GM21737 (cell line): ENCODE measurements around the gene VRK2.
A peak's percentile ranks its signal among the peaks of the same experiment; 100 is the strongest.

Experiments used
- ATAC-seq: cut with Tn5 transposase; IDR thresholded peaks from one replicate; pipeline ENCODE4 v1.9.1; 2021; ENCODE audit warnings: mild to moderate bottlenecking, moderate library complexity; ENCODE audit not compliant: unreplicated experiment

The VRK2 gene

DNA sequence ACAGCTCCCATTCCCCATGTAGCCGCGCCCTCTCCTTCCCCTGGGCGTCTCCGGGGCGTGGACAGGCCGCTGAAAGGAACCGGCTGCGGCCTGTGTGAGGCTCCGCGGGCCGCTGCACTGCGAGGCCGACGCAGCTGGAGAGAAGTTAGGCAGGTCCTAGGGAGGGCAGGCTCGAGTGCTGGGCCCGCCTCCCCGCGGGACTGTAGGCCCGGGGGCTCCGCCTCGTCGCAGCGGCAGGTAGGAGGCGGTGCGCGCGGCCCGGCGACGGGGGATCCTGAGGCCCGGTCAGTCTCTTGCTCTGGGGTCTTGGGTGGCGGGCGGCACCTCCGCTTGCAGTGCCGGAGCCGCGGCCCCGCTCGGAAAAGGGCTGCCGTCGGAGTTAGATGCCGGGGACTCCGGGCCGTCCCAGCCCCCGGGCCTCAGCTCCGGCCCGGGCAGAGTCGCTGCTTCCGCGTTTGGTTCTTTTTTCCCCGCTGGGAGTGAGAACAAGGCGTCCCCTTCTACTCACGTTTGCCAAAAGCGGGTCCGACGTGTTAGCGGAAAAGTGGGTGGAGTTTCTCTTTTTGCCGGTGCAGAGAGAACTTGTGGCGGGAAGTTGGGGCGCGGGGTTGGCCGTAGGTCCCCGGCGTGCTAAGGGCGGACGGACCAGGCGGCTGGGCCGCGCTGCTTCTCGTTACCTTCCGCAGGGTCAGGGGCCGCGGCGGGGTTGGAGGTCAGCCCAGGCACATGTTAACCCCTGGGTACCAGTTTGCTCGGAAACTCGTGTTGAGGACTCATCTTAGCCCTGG, at the start of gene VRK2:
Gene VRK2 (plus strand): TSS at position 222 of the 788 bp plus-strand sequence. CDS start 2,026 bp downstream, outside the sequence.
- ATAC-seq: peak; percentile 84

DNA sequence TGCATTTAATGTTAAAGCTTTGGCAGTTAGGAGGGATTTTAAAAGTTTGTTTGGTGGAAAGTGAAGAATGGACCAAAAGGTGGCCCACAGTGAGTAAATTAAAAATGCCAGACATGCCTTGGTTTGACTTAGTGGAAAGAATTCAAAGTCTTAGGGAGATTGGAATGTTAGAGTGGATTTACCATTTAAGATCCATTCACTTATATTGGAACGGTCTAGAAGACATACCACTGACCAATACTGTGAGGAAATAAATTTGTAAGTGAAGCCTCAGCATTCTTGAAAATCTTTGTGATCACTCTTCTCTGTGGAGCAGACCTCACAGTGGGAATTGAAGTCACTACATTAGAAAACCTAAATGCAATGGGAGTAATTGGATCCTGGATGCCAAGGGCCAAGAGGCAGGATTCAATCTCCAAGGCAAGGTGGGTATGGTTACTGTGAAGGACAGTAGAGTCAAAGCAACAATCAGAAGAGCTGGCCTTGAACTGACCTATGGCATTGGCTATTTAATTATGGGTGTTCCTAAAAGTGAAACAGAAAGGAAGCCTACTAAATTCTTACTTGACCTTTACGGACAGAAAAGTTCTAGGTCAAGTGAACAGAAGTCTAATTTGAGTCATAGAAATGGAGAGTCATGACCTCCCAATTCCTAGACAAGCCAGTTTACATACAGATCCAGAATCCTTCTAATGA, 40.2 kb upstream of the VRK2 start:
- ATAC-seq: peak; percentile 59

DNA sequence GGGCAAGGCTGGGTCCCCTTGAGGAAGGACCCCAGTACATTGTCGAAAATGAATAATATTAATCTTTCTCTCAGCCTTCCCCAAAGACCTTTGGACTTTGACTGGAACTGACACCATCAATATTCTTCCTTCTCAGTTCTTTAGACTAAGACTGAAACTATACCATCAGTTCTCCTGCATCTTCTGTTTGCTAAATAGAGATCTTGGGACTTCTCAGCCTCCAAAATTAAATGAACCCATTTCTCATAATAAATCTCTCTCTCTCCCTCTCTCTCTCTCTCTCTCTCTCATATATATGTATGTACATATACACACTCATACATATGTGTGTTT, 39.7 kb upstream of the VRK2 start:
- peak; percentile 17 for ATAC-seq

DNA sequence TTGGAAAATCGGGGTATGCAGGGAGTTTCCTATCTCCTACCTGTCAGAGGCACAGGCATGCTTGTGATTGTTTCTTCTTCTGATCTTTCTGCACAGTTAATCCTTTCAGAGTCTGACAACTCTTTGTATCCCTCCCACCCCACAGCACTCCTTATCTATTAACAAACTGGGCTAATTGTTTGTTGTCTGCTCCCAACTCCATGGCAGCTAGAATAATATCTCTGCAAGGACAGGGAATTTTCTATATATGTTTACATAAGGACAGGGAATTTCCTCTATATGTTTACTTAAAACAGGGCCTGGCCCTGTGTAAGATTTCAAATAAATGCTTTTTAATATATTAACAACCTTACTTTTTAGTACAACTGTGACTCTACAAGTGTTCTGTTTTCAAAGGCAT, 36.0 kb upstream of the VRK2 start:
- no peak for ATAC-seq

DNA sequence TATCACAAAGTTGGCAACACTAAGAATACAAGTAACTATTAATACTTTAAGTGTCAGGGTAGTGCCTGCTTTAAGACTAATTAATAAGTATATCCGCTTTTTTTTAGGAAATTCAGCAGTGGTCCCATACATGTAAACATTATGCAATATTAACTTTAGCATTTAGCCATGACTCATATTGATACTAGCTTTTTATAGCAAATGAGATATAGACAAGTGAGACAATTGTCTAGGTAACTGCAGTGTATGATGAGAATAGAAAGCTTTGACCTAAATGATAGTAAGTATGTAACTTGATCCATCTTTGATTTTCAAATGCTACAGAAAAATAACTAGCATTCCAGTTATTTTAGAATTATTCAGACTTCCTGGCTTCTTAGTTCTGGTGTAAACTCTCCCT, 27.4 kb upstream of the VRK2 start:
- peak; percentile 45 for ATAC-seq

DNA sequence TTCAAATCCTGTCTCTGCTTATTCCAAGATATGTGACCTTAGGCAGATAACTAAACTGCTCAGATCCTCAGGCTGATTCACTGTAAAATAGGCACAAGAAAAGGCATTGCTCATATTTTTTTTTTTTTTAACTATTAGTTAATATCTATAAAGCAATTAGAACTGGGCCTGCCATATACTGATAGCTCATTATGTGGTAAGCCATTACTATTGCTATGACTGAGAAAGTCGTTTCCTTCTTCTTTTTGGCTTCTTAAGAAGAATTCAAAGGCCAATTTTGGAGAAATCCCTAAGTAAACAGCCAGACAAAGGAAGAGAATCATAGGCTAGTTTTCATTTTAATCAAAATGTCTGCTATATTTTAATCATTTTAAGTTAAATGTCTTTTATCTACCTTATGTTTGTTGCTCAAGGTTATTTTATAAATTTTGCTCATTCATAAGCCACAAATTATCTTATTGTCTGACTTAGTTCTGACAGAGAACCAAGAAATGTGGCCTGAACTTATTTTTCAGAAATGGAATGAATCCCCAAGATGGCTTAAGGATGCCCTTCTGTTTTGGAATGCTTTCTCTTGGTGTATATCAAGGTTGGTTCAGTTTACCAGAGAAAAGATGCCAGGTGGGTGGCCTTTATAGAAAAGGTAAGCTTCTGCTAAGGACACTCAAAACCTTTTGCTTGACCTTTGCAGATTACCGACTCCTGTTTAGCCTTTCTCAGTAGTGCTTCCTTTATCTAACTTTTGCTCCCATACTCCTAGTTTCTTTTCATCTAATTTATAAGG, 21.3 kb upstream of the VRK2 start:
- ATAC-seq: no peak

DNA sequence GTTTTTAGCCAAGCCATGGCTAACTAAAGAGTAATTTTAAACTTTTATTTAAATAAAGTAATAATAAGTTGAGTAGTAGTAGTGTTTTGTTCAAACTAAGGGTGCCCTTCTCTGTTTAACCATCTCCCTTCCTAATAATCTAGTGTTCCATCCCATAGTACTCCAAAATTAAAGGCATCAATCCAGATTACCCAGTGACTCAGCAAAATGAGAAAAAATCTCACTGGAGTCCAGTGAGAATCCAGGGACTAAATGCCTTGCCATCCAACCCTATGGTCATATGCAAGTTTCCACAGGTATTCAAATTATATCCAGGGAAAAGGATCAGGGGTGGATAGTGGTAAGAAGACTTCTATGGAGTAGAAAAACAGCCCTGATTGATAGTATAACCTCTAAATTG, 19.6 kb upstream of the VRK2 start:
- no peak for ATAC-seq

DNA sequence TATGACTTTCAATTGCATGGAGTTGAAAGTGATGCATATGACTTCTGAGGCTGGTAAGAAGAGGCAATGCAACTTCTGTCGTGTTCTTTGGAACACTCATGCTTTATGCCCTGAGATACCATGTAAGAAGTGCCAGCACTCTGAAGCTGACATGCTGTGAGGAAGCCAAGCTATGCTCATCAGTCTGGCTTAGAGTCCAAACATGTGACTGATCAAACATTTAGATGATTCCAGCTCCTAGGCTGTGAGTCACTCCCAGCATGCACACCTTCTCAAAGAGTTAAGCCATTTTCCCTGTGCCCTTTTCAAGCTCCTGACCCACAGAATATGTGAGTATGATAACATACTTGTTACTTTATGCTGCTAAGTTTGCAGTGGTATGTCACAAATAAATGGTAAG, 15.8 kb upstream of the VRK2 start:
- no peak for ATAC-seq

DNA sequence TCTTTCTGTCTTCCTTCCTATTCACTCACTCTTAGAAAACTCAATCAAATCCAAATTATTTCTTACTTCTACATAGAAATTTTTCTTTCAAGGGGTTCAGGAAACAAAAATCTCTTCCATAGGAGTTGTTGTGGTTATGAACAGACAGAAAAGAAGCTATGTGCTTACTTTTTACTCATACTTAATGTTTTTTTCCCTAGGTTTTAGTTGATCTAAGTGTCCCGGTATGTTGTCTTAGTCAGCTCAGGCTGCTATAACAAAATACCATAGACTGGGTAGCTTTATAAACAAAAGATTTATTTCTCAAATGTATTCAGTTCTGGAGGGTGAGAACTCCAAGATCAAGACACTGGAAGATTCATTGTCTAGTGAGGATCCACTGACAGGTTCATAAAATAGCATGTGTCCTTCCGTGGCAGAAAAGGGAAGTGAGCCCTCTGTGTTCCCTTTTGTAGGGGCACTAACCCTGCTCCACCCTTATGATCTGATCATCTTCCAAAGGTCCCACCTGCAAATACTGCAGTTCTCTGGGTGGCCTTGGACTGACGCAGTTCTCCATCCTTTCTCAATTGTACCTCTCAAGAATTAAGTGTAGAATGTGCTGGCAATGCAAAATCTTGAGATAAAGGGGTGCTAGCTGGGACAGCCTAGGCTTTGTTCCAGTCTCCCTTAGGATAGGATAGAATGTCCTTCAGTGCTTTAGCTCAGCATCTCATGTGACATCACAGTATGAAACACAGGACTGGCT, 14.4 kb upstream of the VRK2 start:
- ATAC-seq: peak; percentile 49

DNA sequence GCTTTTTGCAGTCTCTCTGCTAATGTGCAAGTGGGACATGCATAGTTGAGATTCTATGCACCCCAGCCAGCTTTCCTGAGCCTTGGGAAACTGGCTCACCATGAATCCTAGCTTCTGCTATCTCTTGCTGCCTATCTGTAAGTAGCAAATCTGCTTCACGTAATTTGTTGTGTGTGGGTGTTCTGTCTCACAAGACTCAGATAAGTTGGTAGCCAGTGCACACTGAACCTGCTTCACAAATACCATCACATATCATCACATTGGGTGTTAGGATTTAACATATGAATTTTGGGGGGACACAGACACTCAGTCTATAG, 13.9 kb upstream of the VRK2 start:
- ATAC-seq: no peak

DNA sequence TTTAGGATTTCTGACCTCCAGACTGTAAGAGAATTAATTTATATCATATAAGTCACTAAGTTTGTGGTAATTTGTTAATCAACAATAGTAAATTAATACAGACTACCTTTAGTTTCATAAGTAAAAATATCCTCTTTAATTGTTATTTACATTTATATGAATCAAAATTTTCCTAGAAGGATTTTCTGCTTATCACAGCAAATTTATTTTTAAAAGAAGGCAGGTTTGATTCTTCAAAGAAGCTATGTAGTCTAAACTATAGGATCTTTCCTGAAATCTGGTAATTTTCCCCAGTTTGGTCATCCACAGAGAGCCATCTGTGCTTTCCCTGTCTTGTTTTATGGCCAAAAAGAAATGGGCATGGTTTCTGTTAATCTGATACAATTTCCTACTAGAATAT, 13.1 kb upstream of the VRK2 start:
- no peak for ATAC-seq

DNA sequence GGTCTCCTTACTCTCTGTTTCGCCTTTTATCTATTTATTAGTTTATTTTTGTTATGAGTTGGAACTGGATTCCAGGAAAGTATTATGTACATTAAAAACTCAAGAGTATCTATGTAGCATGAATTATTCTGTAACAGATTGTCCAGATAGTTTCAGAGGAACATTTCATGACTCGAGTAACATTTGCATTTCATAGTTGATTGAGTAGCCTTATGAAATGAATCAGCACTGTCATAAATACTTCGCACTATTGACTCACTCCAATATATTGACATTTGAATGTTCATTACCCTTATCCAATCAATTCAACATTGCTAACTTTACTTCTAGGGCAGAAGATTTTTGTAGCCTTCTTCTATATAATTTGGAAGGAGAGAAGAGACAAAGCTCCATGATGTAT, 11.3 kb upstream of the VRK2 start:
- peak; percentile 66 for ATAC-seq

DNA sequence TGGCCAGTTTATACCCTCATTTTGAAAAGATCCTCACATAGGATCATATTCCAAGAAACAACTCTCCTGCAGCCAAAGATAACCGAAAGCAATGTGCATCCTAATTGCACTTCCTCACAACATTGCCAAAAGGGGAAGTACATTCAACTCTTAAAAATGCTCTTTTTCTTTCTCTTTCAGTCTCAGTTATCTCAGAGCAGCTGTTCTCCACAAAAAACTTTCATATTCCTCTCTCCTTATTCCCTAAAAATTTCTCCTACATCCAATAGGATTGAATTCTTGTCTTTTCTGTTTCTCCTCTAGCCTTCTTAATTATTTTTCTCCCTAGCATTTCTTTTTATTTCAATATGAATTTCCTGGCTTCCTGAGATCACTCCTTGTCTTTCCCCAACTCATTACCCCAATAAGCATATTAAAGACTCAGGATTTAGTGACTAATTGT, 7.4 kb upstream of the VRK2 start:
- ATAC-seq: peak; percentile 53

DNA sequence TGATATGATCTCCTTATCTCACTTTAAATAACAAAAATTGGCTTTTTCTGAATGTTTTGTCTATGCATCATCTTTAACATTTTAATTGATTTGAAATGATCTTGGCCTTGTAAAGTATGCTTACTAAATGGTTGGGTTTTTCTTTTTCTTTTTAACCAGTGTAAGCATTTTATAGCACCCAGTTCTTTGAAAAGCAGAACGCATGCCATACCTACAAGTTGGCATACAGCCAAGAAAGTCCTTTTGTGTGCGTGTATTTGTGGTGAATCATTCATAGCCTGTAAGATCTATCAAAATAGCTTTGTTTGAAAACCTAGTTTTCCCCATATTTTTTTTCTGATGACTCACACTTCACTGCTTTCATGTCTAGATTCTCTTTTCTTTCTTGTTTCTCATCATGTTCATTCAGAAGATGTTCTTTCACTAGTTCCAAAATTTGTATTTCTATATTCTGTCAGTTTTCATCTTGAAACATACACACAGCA, 4.1 kb upstream of the VRK2 start:
- ATAC-seq: no peak

DNA sequence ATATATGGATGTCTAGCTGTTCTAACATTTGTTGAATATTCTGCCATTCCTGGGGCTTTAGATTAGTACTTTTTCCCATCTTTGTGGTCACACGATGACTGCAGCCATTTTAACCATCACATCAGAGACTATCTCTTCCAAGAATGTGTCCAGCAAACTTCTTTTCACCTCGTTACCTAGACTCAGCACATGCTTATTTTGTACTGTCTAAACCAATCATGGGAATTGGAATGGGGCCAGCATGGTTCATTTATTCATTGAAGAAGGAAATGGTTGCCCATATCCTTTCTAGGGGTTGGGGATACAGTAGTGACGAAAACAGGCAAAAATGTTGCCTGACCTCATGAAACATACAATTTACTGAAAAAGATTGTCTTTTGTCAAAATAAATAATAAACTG, 2.5 kb upstream of the VRK2 start:
- no peak for ATAC-seq

DNA sequence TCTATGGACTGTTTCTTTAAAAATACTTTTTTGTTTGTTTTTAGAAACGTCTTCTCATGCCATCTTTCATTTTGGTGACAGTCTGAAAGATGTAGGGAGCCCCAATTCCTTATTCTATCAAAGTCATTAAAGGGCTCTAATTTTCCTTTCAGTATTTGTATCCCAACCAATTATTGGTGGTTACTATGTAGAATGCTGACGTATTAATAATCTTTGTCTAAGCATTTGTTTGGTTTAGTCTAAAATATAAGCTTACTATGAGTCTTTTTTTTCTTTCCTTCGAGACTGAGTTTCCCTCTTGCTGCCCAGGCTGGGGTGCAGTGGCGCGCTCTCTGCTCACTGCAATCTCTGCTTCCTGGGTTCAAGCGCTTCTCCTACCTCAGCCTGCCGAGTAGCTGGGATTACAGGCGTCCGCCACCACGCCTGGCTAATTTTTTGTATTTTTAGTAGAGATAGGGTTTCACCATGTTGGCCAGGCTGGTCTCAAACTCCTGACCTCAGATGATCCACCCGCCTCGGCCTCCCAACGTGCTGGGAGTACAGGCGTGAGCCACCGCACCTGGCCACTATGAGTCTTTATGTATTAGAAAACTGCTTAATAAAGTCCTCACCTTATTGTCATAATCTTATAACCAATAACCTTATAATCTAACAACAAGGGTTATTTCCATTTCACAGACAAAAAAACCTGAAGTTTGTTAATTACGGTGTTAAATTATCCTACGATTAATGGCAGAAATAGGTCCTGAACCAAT, 849 bp upstream of the VRK2 start:
- ATAC-seq: no peak

DNA sequence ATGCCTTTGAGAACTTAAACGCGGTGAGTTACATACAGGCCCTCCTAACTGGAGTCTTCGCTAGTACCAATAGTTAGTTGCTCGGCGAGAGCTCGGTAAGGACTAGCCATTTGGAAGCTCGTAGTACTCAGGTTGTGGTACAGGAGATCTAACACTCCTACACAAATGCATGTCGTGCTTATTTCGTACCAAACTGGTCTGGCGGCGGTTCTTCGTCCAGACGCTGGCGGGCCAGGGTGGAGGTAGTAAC, 346 bp upstream of the VRK2 start:
- ATAC-seq: peak; percentile 10

DNA sequence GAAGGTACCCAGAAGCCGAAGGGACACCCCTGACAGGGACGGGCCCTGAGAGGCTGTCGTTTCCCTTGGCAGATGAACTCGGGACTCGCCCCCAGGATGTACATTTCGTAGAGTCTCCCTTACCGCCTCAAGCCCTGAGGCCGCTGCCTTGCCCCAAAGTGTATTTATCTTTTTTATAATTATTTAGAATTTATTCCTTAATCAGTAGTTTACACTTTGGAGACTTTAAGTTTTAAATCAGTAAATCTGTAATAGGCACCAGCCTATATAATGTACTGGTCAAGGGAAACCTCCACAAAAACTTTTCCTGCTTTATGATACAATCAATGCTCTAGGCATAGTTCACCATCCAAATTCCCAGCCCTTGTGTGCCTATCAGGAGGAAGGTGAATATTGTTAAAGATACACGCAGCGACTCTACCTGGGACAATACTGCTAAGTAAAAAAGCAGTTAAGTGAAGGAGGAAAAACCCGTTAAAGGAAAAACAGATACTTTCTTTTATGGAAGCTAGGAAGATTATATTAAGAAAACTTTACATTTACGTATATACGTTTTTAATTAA, 848 bp downstream of the VRK2 start:
- ATAC-seq: peak; percentile 42

DNA sequence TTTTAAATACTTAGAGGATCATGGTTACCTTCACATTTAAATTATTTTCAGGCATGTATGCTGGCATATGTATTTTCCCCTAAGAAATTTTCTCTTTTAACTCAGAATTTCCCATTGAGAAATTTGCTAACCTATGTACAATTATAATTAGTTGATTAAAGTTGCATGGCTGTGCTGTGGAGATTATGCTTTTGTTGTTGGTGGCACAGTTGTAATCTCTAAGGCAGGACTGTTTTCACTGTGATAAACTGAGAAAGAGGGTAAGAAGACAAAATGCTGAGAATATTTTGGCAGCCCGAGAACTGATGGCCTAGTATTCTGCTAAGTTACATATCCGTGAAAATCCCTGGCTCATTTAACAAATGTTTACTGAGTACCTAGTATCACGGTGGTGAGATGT, 1.4 kb downstream of the VRK2 start:
- no peak for ATAC-seq

DNA sequence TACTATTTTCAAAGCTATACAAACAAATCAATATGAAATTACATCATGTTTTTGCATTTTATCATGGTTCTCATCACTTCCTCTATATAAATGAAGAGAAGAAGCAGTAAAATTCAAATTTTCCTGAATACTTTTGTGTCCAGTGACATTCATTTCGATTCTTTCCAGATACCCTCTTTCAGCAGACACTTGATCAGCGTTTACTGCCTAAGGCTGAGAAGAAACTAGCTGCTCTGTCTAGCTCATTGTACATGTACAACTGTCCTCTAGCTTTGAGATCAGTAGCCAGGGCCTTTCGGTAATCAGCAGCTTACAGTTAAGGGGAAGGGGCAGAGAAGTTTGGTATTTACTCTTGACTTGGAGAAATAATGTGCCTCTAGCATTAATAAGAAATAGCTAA, 4.8 kb downstream of the VRK2 start:
- ATAC-seq: no peak
